ENCODE measurements around the gene NGFR. TPM values are rescaled to one million over a fixed set of nuclear protein-coding genes. Genes with fewer than 3 reads are reported as not detected.

Gene NGFR
- total and polyA plus RNA-seq, 9 of the 15 experiments (the other 6 are each of a cell fraction or from before 2014, with no cell fraction given): 0.07 to 0.23 (median 0.13) TPM; not detected in 4

- Histone ChIP-seq H3K27ac (ENCODE audit: extremely low read depth, low read depth, low read length) (no peak overlapping the region), H4K20me1 (replicated peaks; ENCODE audit: control insufficient read depth, insufficient read depth, low read length) (0 out of 2 replicates have a peak, but pooled peaks cover 6% of the 10 kb centered on the region), H3K4me3 (no peak overlapping the region), H3K27me3 (ENCODE audit: control insufficient read depth in 2 of 2, insufficient read depth in 2 of 2, low read length in 2 of 2) (peaks cover 21 to 65% of the 10 kb centered on the region in 2 experiments; a peak in 4 of 5 replicates), H3K9ac (ENCODE audit: insufficient read depth in 1 of 2, low read depth in 2 of 2, low read length in 2 of 2) (peak overlapping the region in 1 of 2 experiments; percentile 18; a peak in 1 of 4 replicates), H3K4me2 (ENCODE audit: insufficient read depth, low read length) (no peak overlapping the region), H3K79me2 (ENCODE audit: control insufficient read depth, insufficient read depth, low read length) (no peaks in the 10 kb centered on the region), H3K9me3 (replicated peaks; ENCODE audit: control insufficient read depth, insufficient read depth, low read depth, low read length) (no peaks in the 10 kb centered on the region), H3K9me1 (ENCODE audit: control insufficient read depth, insufficient read depth, low read length) (no peaks in the 10 kb centered on the region), H3K36me3 (ENCODE audit: control insufficient read depth, insufficient read depth, low read length) (no peaks in the 10 kb centered on the region), H3K4me1 (replicated peaks in 1 of 2; ENCODE audit: control insufficient read depth in 2 of 2, insufficient read depth in 2 of 2, low read length in 2 of 2) (peaks cover 0 to 8% of the 10 kb centered on the region in 2 experiments; a peak in 1 of 5 replicates), H2AFZ (ENCODE audit: low read depth, low read length) (no peak overlapping the region)
- no TSS peak for BruUV-seq (replicated peaks)
- ATAC-seq (no peak), FAIRE-seq (no peak), DNase-seq (ENCODE audit: extremely low read depth in 1 of 4, low spot score in 3 of 4) (peak in 1 of 4 experiments; percentile 25)
- CTCF ChIA-PET (ENCODE audit: low intra/inter-chr PET ratio): no interaction called here
- WGBS (ENCODE audit: insufficient coverage, low coverage, missing lambda C conversion rate): 10% methylated on average over 36 of the region's 52 CpGs
- in situ Hi-C loops (cut with MboI) (no loop called here), intact Hi-C loops (cut with micrococcal nuclease) (no loop called here)
- POLR2A ChIA-PET: no interaction called here
- TF ChIP-seq NCOR1 (IDR thresholded peaks at IDR 0.05) (no peak), ASH1L (IDR thresholded peaks at IDR 0.05; ENCODE audit: borderline replicate concordance, low read depth, partially characterized antibody) (no peak), TFE3 (CRISPR knock-in tag; IDR thresholded peaks at IDR 0.05) (no peak), PBX2 (CRISPR knock-in tag; IDR thresholded peaks at IDR 0.05; ENCODE audit: low read depth) (no peak), PBX2 (tag; conservative IDR thresholded peaks at IDR 0.05; ENCODE audit: low read depth) (no peak), HNRNPK (IDR thresholded peaks at IDR 0.05; ENCODE audit: low read depth, low read length, poor library complexity, severe bottlenecking) (no peak), LCOR (CRISPR knock-in tag; IDR thresholded peaks at IDR 0.05) (no peak), GATAD2A (IDR thresholded peaks at IDR 0.05) (no peak), ELF2 (CRISPR knock-in tag; IDR thresholded peaks at IDR 0.05) (no peak), POLR2AphosphoS5 (IDR thresholded peaks at IDR 0.05; ENCODE audit: control insufficient read depth, insufficient read depth, low read depth, low read length) (no peak)
- TF ChIP-seq, protein P1, sequence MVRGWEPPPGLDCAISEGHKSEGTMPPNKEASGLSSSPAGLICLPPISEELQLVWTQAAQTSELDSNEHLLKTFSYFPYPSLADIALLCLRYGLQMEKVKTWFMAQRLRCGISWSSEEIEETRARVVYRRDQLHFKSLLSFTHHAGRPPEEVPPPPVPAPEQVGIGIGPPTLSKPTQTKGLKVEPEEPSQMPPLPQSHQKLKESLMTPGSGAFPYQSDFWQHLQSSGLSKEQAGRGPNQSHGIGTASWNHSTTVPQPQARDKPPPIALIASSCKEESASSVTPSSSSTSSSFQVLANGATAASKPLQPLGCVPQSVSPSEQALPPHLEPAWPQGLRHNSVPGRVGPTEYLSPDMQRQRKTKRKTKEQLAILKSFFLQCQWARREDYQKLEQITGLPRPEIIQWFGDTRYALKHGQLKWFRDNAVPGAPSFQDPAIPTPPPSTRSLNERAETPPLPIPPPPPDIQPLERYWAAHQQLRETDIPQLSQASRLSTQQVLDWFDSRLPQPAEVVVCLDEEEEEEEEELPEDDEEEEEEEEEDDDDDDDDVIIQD (CRISPR knock-in tag; IDR thresholded peaks at IDR 0.05): no peak
These were observed 25.0 kb upstream of the NGFR start for GRCh38 chr17:49469831-49470810.
